ENCODE measurements around the gene PCDHGB7. TPM values are rescaled to one million over a fixed set of nuclear protein-coding genes. Genes with fewer than 3 reads are reported as not detected.
"Not testable (repeated sequence)": the region's sequence is repeated elsewhere in the genome, so short reads cannot be mapped to it uniquely, and the experiment has no call there.

The PCDHGB7 gene
- total and polyA plus RNA-seq, 2 experiments from 2014 or later: 8.4 to 8.8 TPM

DNA sequence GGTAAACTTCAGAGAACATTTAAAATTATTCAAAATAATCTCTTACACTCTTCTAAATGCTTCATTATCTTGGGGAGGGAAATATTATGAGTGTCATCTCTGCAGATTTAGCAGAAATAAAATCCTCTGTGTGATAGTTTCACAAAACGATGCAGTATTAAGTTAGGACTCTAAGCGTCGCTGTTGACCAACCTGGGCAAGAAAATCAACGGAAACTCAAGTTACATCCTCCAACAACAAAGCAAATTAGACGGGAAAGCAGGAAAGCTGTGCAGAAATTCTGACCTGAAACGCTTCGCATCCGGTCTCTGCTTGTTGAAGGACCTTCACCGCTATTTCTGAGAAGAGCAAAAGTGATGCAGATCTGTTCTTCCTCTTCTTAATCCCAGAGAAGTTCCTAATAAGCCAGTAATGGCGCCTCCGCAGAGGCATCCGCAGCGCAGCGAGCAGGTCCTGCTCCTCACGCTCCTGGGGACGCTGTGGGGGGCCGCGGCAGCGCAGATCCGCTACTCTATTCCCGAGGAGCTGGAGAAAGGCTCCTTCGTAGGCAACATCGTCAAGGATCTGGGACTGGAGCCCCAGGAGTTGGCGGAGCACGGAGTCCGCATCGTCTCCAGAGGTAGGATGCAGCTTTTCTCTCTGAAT lies 43.7 kb upstream of the PCDHGB7 start, which contains the start of gene PCDHGA6:
Gene PCDHGA6, plus strand, starts transcription at position 219 of the 645 bp plus-strand sequence. Its CDS starts 193 bp downstream, at position 412.
- H3K79me2 ChIP-seq: no peaks in the 10 kb centered on the region
- H3K4me2 ChIP-seq: no peak within 1 kb of the TSS
- DNase-seq (ENCODE audit: low spot score): no peak
- WGBS (ENCODE audit: low lambda C conversion rate, missing lambda C conversion rate): 94% methylated on average over 27 of the region's 27 CpGs
- H3K27ac ChIP-seq: no peak within 1 kb of the TSS
- H3K9me3 ChIP-seq (ENCODE audit: low read depth): no peaks in the 10 kb centered on the region
- H3K4me3 ChIP-seq: no peak within 1 kb of the TSS
- no peaks in the 10 kb centered on the region for H3K27me3 ChIP-seq
- H3K4me1 ChIP-seq (ENCODE audit: insufficient read depth): no peaks in the 10 kb centered on the region
- TF ChIP-seq EZH2phosphoT487 (IDR thresholded peaks at IDR 0.05; ENCODE audit: low read depth, severe bottlenecking, unreplicated experiment) (no peak), EZH2 (IDR thresholded peaks at IDR 0.05; ENCODE audit: borderline replicate concordance) (no peak), CTCF (IDR thresholded peaks at IDR 0.05; ENCODE audit: poor library complexity) (no peak)
- H3K36me3 ChIP-seq (replicated peaks; ENCODE audit: insufficient read depth, low read depth): no peaks in the 10 kb centered on the region
- no peak within 1 kb of the TSS for H2AFZ ChIP-seq
- no peaks in the 10 kb centered on the region for H3K9me2 ChIP-seq (replicated peaks; ENCODE audit: insufficient read depth)
- H4K20me1 ChIP-seq (ENCODE audit: insufficient read depth, poor library complexity, severe bottlenecking): no peaks in the 10 kb centered on the region

DNA sequence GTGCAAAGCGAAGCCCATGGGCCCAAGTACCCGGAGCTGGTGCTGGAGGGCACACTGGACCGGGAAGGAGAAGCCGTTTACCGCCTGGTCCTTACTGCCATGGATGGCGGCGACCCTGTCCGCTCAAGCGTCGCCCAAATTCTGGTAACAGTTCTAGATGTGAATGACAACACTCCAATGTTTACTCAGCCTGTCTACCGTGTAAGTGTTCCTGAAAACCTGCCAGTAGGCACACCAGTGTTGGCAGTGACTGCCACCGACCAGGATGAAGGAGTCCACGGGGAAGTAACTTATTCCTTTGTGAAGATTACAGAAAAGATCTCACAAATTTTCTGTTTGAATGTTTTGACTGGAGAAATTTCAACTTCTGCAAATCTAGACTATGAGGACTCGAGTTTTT lies 42.9 kb upstream of the PCDHGB7 start:
- no peaks in the 10 kb centered on the region for H3K36me3 ChIP-seq (replicated peaks; ENCODE audit: insufficient read depth, low read depth)
- WGBS (ENCODE audit: low lambda C conversion rate, missing lambda C conversion rate): 94% methylated on average over 14 of the region's 14 CpGs
- no peaks in the 10 kb centered on the region for H3K4me1 ChIP-seq (ENCODE audit: insufficient read depth)
- no peak overlapping the region for H3K27ac ChIP-seq
- no peaks in the 10 kb centered on the region for H3K9me2 ChIP-seq (replicated peaks; ENCODE audit: insufficient read depth)
- H3K27me3 ChIP-seq: no peaks in the 10 kb centered on the region
- no peak overlapping the region for H2AFZ ChIP-seq
- no peak for DNase-seq (ENCODE audit: low spot score)
- TF ChIP-seq EZH2phosphoT487 (IDR thresholded peaks at IDR 0.05; ENCODE audit: low read depth, severe bottlenecking, unreplicated experiment): no peak
- no peaks in the 10 kb centered on the region for H3K79me2 ChIP-seq
- no peak overlapping the region for H3K4me2 ChIP-seq
- no peak overlapping the region for H3K4me3 ChIP-seq
- no peaks in the 10 kb centered on the region for H3K9me3 ChIP-seq (ENCODE audit: low read depth)
- no peaks in the 10 kb centered on the region for H4K20me1 ChIP-seq (ENCODE audit: insufficient read depth, poor library complexity, severe bottlenecking)

GRCh38 chr5:141375444-141376155 lies 41.9 kb upstream of the PCDHGB7 start:
- DNase-seq (ENCODE audit: low spot score); H3K79me2 ChIP-seq; H2AFZ ChIP-seq; H3K27ac ChIP-seq; H3K36me3 ChIP-seq (replicated peaks; ENCODE audit: insufficient read depth, low read depth); H4K20me1 ChIP-seq (ENCODE audit: insufficient read depth, poor library complexity, severe bottlenecking); H3K4me3 ChIP-seq; H3K27me3 ChIP-seq; H3K9me3 ChIP-seq (ENCODE audit: low read depth); H3K4me1 ChIP-seq (ENCODE audit: insufficient read depth); H3K4me2 ChIP-seq; H3K9me2 ChIP-seq (replicated peaks; ENCODE audit: insufficient read depth): not testable (repeated sequence)
- 97% methylated on average over 31 of the region's 48 CpGs for WGBS (ENCODE audit: low lambda C conversion rate, missing lambda C conversion rate)

GRCh38 chr5:141382469-141383294 lies 34.8 kb upstream of the PCDHGB7 start, which contains the start of gene PCDHGA7:
Gene PCDHGA7, plus strand, starts transcription at chr5:141382742. Its CDS starts 158 bp downstream, at chr5:141382900.
- WGBS (ENCODE audit: low lambda C conversion rate, missing lambda C conversion rate): 95% methylated on average over 37 of the region's 37 CpGs
- TF ChIP-seq EZH2phosphoT487 (IDR thresholded peaks at IDR 0.05; ENCODE audit: low read depth, severe bottlenecking, unreplicated experiment) (no peak), CTCF (IDR thresholded peaks at IDR 0.05; ENCODE audit: poor library complexity) (no peak), EZH2 (IDR thresholded peaks at IDR 0.05; ENCODE audit: borderline replicate concordance) (no peak)
- Histone ChIP-seq H3K79me2 (no peaks in the 10 kb centered on the region), H3K4me3 (no peak within 1 kb of the TSS), H2AFZ (no peak within 1 kb of the TSS), H4K20me1 (ENCODE audit: insufficient read depth, poor library complexity, severe bottlenecking) (no peaks in the 10 kb centered on the region), H3K9me3 (ENCODE audit: low read depth) (no peaks in the 10 kb centered on the region), H3K27ac (no peak within 1 kb of the TSS), H3K4me2 (no peak within 1 kb of the TSS), H3K36me3 (replicated peaks; ENCODE audit: insufficient read depth, low read depth) (no peaks in the 10 kb centered on the region), H3K9me2 (replicated peaks; ENCODE audit: insufficient read depth) (no peaks in the 10 kb centered on the region), H3K4me1 (ENCODE audit: insufficient read depth) (no peaks in the 10 kb centered on the region), H3K27me3 (no peaks in the 10 kb centered on the region)
- DNase-seq (ENCODE audit: low spot score): no peak
